T-helper 2 cell (primary cell): ENCODE results near the gene NUP153.

Source experiments
- DNase-seq, 5 experiments: peaks; one replicate each; pipeline versions ENCODE4 v3.0.0 to v3.0.0-alpha.2; 2012 to 2022

NUP153 gene

GRCh38 chr6:17656644-17657043, 50.1 kb downstream of the NUP153 start:
- no peak for DNase-seq

DNA sequence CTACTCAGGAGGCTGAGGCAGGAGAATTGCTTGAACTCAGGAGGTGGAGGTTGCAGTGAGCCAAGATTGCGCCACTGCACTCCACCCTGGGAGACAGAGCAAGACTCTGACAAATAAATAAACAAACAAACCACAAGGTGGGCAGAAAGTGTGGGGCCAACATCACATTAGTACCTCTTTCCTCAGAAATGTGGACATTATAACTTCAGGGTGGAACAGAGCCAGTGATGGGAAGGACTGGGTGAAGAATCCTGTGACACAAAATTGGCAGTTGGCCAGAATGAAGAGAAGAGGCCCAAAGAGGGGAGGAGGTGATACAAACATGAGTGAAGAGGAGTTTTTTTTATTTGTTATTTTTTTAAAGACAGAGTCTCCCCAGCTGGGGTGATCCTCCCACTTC, 50.6 kb downstream of the NUP153 start:
- no peak for DNase-seq

- peak in 1 of 5 experiments; percentile 39 for DNase-seq
Observed at GRCh38 chr6:17653198-17653882, 53.4 kb downstream of the NUP153 start.

DNA sequence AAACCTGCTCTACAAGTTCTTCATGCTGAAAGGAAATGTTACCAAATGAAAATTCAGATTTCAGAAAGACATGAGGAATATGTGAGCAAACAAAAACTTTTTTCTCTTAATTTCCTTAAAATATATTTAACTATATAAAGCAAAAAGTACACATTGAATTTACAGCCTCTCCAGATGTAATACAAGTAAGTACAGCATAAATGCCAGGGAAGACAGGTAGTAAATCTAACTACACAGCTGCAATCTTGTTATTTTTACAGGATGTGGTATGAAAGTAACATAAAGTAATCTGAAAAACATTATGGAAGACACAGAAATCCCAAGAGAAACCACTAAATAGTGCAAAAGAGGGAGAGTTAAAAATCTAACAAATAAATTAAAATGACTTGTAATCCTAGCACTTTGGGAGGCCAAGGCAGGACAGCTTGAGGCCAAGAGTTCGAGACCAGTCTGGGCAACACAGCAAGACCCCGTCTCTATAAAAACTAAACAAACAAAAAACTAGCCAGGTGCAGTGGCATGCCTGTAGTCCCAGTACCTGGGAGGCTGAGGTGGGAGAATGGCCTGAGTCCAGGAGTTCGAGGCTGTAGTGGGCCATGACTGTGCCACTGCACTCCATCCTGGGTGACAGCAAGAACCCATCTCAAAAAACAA, 55.9 kb downstream of the NUP153 start:
- no peak for DNase-seq

DNA sequence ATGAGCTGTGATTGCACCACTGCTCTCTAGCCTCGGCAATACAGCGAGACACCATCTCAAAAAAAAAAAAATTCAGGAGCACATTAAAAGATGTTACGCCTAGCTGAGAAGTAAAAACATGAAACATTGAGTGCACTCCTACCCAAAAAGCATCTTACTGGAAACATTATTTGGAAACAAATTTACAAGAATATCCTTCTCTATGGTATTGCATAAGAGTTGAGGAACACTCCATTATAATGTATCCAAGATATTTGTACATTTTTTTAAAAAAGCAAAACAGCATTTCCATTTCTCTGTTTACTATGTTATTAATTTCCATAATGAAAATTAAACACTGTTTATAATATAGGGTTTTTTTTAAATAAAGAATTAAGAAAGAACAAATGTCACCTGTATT, 58.0 kb downstream of the NUP153 start:
- no peak for DNase-seq

- no peak for DNase-seq
Observed at GRCh38 chr6:17640477-17640917, 66.2 kb downstream of the NUP153 start.

DNA sequence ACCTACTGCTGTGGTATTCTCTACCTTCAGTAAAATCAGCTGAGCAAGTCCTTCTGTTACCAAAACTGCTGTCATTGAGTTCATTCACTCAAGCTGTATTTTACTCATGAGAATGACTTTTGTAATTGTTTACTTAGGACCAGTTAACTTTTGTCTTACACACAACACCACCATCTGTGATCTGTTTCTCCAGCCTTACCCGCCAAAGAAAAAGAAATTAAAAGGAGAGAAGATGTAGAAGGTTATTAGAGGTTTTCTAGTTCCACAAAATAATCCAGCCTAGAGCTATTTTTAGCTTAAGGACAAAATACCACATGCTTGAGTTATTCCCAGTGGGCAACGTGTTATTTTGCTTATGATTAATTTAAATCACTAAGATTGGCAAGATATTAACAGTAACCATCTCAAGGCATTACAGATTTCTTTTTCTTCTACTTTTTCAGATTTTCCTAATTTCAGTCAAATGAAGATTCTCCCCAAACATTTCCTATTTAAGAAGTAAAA, 68.5 kb downstream of the NUP153 start:
- peak in 1 of 5 experiments; percentile 36 for DNase-seq

DNA sequence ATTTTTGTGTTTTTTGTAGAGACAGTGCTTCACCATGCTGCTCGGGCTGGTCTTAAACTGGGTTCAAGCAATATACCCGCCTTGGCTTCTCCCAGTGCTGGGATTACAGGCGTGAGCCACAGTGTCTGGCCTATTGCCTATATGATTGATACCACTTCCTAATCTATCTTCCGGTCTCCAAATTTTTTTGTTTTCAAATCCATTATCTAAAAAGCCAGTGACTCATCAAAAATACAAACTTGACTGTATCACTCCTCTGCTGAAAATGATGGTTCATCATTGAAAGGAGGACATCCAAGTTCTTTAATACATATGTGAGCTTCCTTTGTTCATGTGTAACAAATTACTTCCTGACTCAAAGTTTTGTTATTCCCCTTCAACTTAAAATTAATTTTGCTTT, 71.2 kb downstream of the NUP153 start:
- DNase-seq, result no peak

DNA sequence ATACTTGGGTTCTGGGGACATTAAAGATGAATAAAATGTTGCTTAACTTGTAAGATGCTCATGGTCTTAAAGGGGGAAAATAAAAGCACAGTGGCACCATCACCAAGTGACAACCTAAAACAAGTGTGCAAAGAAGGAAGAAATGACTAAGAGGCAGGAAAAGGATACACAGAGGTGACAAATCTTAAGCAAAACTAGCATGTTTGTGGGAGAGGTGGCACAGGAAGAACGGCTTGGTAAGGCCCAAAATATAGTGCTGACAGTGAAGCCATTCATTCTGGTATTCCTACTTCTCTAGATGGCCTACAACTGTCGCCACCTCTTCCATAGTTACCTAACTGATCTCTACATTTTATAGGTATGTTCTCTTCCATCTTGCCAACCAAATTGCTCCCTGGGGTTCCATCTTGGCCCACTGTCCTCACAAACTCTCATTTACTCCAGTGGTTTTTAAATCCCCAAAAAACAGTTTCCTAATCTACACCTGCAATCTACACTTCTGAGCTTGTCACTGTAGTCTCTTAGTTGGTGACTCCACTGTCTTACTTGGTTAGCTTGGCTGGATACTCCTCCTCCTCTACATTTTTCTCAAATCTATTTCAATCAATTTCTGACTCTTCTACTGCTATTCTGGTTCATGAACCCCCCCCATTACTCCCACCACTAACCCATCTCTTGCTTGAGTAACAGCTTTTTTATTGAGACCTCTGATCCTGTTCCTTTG, 73.1 kb downstream of the NUP153 start:
- DNase-seq, result peak in 2 of 5 experiments; percentile 36 to 87

DNA sequence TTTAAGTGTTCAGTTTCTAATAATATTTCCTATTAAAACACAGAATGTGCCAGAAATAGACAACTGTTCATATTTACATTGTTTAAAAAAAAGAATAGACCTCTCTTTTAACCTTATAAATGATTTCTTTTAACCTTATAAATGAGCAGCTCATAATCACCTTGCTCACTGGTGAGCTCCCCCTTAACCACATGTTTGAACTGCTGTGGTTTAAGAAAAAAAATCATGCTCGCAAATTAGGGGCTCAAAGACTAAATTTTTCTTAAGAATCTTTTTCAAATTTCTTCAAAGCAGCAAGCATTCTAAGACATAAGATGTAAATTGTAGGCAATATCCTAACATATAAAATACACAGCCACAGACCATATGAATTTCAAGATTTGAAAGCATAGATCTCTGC, 73.8 kb downstream of the NUP153 start:
- DNase-seq, result peak in 1 of 5 experiments; percentile 27

DNA sequence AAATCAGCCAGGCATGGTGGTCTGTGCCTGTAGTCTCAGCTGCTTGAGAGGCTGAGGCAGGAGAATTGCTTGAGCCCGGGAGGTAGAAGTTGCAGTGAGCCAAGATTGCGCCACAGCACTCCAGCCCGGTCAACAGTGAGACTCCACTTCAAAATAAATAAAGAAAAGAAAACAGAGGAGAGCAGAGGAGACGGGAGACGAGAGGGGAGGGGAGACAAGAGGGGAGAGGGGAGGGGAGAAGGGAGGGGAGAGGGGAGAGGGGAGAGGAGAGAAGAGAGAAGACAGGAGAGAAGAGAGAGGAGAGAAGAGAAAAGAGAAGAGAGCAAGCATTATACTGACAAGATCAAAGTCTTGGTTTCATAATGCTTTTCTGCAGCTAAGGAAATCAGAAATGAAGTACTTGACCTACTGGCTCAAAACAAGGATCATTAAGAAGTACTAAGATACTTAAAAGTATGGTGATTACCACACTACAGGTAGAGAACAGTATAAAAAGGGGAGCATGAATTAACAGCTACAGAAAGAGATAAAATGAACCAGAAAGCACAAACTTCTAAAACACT, 76.1 kb downstream of the NUP153 start:
- DNase-seq, result no peak

- no peak for DNase-seq
Observed at GRCh38 chr6:17629824-17630510, 76.8 kb downstream of the NUP153 start.

- no peak for DNase-seq
Observed at GRCh38 chr6:17628873-17629272, 77.9 kb downstream of the NUP153 start.

- DNase-seq, result no peak
Observed at GRCh38 chr6:17624396-17624795, 82.3 kb downstream of the NUP153 start.

DNA sequence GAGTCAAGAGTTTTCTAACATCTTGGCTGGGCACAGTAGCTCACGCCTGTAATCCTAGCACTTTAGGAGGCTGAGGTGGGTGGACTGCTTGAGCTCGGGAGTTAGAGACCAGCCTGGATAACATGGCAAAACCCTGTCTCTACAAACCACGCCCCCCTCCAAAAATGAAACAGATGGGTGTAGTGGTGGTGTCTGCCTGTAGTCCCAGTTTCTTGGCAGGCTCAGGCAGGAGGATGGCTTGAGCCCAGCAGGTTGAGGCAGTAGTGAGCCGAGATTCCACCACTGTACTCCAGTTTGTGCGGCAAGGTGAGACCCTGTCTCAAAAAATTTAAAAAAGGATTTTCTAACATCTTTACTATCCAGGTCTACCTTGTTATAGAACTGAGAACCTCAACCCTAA, 84.6 kb downstream of the NUP153 start:
- DNase-seq, result no peak

GRCh38 chr6:17621003-17621402, 85.7 kb downstream of the NUP153 start:
- no peak for DNase-seq

GRCh38 chr6:17615794-17616193, 90.9 kb downstream of the NUP153 start:
- no peak for DNase-seq

DNA sequence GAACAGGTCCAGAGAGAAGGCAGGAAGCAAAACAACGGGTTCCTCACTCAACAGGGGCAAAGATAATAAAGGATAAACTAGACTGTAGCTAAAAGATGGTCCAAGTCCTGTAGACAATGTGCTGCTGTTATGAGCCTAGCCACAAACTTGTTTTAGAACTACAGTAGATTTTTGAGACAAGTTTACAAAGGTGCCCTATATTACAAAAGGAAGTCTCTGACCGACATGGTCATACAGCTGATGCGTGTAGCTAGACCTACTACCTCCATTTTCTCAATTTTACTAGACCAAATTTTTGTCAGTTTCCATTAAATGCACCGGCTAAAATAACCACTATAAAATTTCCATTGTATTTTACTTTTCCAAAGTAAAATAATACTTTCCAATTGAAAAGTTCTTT, 94.7 kb downstream of the NUP153 start:
- DNase-seq, result no peak

DNA sequence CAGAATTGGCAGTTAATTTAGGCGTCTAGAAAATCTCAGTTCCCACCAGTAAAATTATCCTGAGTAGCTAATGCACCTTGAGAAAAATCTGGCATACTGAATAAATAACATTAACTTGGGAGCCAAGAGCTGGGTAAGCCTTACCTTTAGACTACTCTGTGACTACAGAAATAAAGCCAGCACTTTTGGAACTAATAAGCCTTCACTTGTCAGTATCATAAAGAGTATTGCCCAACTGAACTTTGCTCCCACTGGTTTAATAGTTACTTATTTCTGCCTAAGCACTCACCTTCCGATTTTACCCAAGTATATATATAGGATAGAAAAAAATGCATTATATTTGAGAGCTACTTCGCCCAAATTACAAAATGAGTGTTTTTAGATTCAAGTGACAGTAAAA, 95.9 kb downstream of the NUP153 start:
- DNase-seq, result no peak

- DNase-seq, result no peak
Observed at GRCh38 chr6:17606606-17607005, 100.1 kb downstream of the NUP153 start.

DNA sequence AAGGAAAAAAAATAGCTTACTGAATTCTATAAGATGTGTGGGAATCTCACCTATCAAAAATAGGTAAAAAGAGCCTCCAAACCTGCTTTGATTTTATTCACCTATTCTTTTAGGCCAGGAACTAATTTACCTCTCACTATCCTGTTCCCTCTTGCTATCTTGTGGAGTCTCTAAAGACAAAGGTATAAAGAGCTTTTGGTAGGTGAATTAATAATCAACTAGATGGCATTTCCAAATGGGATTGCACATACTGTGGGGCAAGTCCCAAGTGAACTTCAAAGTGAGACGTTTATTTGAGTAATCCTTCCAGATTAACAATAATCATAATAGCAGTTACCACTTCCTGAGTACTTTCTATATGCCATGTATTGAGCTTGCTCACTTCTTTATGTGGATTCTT, 103.8 kb downstream of the NUP153 start:
- DNase-seq, result peak in 1 of 5 experiments; percentile 41

- DNase-seq, result no peak
Observed at GRCh38 chr6:17601386-17601703, 105.4 kb downstream of the NUP153 start.
